ENCODE data around the gene GSTT2B.
"Not testable (repeated sequence)": the region's sequence is repeated elsewhere in the genome, so short reads cannot be mapped to it uniquely, and the experiment has no call there.

The GSTT2B gene

GRCh38 chr22:23970201-23970641 is 9.2 kb upstream of the GSTT2B start:
- H3K27me3 ChIP-seq (replicated peaks; ENCODE audit: control insufficient read depth, insufficient read depth, low read length), result no peaks in the 10 kb centered on the region
- no peak for DNase-seq (ENCODE audit: extremely low read depth, insufficient read length)
- H3K36me3 ChIP-seq (ENCODE audit: control insufficient read depth, insufficient read depth, low read length), result peaks cover 21% of the 10 kb centered on the region
- no peak overlapping the region for H3K4me3 ChIP-seq (replicated peaks; ENCODE audit: low read depth, low read length)
- TF ChIP-seq CTCF (IDR thresholded peaks at IDR 0.05; ENCODE audit: insufficient read depth, low read length, poor library complexity, severe bottlenecking), result no peak

GRCh38 chr22:23969071-23969470 is 8.1 kb upstream of the GSTT2B start:
- Histone ChIP-seq H3K27me3 (replicated peaks; ENCODE audit: control insufficient read depth, insufficient read depth, low read length) (no peaks in the 10 kb centered on the region), H3K36me3 (ENCODE audit: control insufficient read depth, insufficient read depth, low read length) (peaks cover 21% of the 10 kb centered on the region), H3K4me3 (replicated peaks; ENCODE audit: low read depth, low read length) (no peak overlapping the region)
- DNase-seq (ENCODE audit: extremely low read depth, insufficient read length), result no peak
- no peak for TF ChIP-seq CTCF (IDR thresholded peaks at IDR 0.05; ENCODE audit: insufficient read depth, low read length, poor library complexity, severe bottlenecking)

- H3K36me3 ChIP-seq (ENCODE audit: control insufficient read depth, insufficient read depth, low read length), result peaks cover 20% of the 10 kb centered on the region
- not testable (repeated sequence) for DNase-seq (ENCODE audit: extremely low read depth, insufficient read length); H3K27me3 ChIP-seq (replicated peaks; ENCODE audit: control insufficient read depth, insufficient read depth, low read length); H3K4me3 ChIP-seq (replicated peaks; ENCODE audit: low read depth, low read length)
These were observed 5.6 kb upstream of the GSTT2B start, which contains the start of gene DDTL for GRCh38 chr22:23966568-23966967. Gene DDTL, plus strand, starts transcription at chr22:23966888. Its CDS starts 27 bp downstream, at chr22:23966915.

GRCh38 chr22:23966094-23966493 is 5.1 kb upstream of the GSTT2B start:
- H3K27me3 ChIP-seq (replicated peaks; ENCODE audit: control insufficient read depth, insufficient read depth, low read length); H3K4me3 ChIP-seq (replicated peaks; ENCODE audit: low read depth, low read length); DNase-seq (ENCODE audit: extremely low read depth, insufficient read length): not testable (repeated sequence)
- peaks cover 16% of the 10 kb centered on the region for H3K36me3 ChIP-seq (ENCODE audit: control insufficient read depth, insufficient read depth, low read length)

- not testable (repeated sequence) for H3K36me3 ChIP-seq (ENCODE audit: control insufficient read depth, insufficient read depth, low read length); H3K27me3 ChIP-seq (replicated peaks; ENCODE audit: control insufficient read depth, insufficient read depth, low read length); H3K4me3 ChIP-seq (replicated peaks; ENCODE audit: low read depth, low read length); DNase-seq (ENCODE audit: extremely low read depth, insufficient read length)
- peak; percentile 60 for TF ChIP-seq CTCF (IDR thresholded peaks at IDR 0.05; ENCODE audit: insufficient read depth, low read length, poor library complexity, severe bottlenecking)
These were observed 4.6 kb downstream of the GSTT2B start for GRCh38 chr22:23956301-23956900.

- not testable (repeated sequence) for H3K36me3 ChIP-seq (ENCODE audit: control insufficient read depth, insufficient read depth, low read length); H3K27me3 ChIP-seq (replicated peaks; ENCODE audit: control insufficient read depth, insufficient read depth, low read length); H3K4me3 ChIP-seq (replicated peaks; ENCODE audit: low read depth, low read length); DNase-seq (ENCODE audit: extremely low read depth, insufficient read length)
These were observed 5.1 kb downstream of the GSTT2B start for GRCh38 chr22:23955886-23956285.

GRCh38 chr22:23954991-23955305 is 6.0 kb downstream of the GSTT2B start:
- H3K36me3 ChIP-seq (ENCODE audit: control insufficient read depth, insufficient read depth, low read length); H3K4me3 ChIP-seq (replicated peaks; ENCODE audit: low read depth, low read length); H3K27me3 ChIP-seq (replicated peaks; ENCODE audit: control insufficient read depth, insufficient read depth, low read length); DNase-seq (ENCODE audit: extremely low read depth, insufficient read length): not testable (repeated sequence)

- H3K4me3 ChIP-seq (replicated peaks; ENCODE audit: low read depth, low read length); H3K36me3 ChIP-seq (ENCODE audit: control insufficient read depth, insufficient read depth, low read length); DNase-seq (ENCODE audit: extremely low read depth, insufficient read length); H3K27me3 ChIP-seq (replicated peaks; ENCODE audit: control insufficient read depth, insufficient read depth, low read length): not testable (repeated sequence)
These were observed 6.6 kb downstream of the GSTT2B start for GRCh38 chr22:23954193-23954990.

GRCh38 chr22:23953485-23953884 is 7.5 kb downstream of the GSTT2B start:
- H3K36me3 ChIP-seq (ENCODE audit: control insufficient read depth, insufficient read depth, low read length); H3K27me3 ChIP-seq (replicated peaks; ENCODE audit: control insufficient read depth, insufficient read depth, low read length); DNase-seq (ENCODE audit: extremely low read depth, insufficient read length); H3K4me3 ChIP-seq (replicated peaks; ENCODE audit: low read depth, low read length): not testable (repeated sequence)

- DNase-seq (ENCODE audit: extremely low read depth, insufficient read length); H3K4me3 ChIP-seq (replicated peaks; ENCODE audit: low read depth, low read length); H3K27me3 ChIP-seq (replicated peaks; ENCODE audit: control insufficient read depth, insufficient read depth, low read length); H3K36me3 ChIP-seq (ENCODE audit: control insufficient read depth, insufficient read depth, low read length): not testable (repeated sequence)
These were observed 8.1 kb downstream of the GSTT2B start for GRCh38 chr22:23952794-23953405.

- H3K27me3 ChIP-seq (replicated peaks; ENCODE audit: control insufficient read depth, insufficient read depth, low read length); H3K36me3 ChIP-seq (ENCODE audit: control insufficient read depth, insufficient read depth, low read length); DNase-seq (ENCODE audit: extremely low read depth, insufficient read length); H3K4me3 ChIP-seq (replicated peaks; ENCODE audit: low read depth, low read length): not testable (repeated sequence)
These were observed 9.6 kb downstream of the GSTT2B start for GRCh38 chr22:23951383-23951782.

All from GM06990 (cell line).